Measurements from ENCODE around the gene ZNF37A. TPM values are rescaled to one million over a fixed set of nuclear protein-coding genes. Genes with fewer than 3 reads are reported as not detected.

Gene ZNF37A
- polyA plus RNA-seq, 1 of the 3 experiments (the other 2 are of a cell fraction) = 5.4 TPM

DNA sequence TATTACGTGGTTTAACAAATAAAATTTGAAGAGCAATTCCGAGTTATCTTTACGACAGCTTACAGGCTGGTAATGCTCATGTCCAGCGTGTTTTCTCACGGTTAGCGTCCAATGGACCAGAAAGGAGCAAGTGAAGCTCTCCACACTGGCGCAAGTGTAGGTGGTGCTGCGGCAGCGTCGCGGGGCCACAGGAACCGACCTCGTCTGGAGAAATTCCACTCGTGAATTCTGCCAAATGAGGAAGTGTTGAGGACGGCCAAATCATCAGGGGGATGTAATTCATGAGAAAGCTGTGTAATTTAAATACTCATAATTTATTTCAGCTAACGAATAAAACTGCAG lies 350 bp upstream of the ZNF37A start:
- no peaks in the 10 kb centered on the region for H3F3A ChIP-seq (replicated peaks; ENCODE audit: insufficient read depth)
- H2AFZ ChIP-seq (ENCODE audit: low read depth) = peak overlapping the region; percentile 96
- H4K20me1 ChIP-seq (ENCODE audit: insufficient read depth) = no peaks in the 10 kb centered on the region
- H3K9me3 ChIP-seq = no peaks in the 10 kb centered on the region
- no peaks in the 10 kb centered on the region for H3K27me3 ChIP-seq (ENCODE audit: insufficient read depth)
- 0 out of 2 replicates have a peak overlapping the region, but pooled peaks have one; percentile 5 for H3K9ac ChIP-seq
- H3K27ac ChIP-seq (ENCODE audit: low read depth in 2 of 2, low read length in 1 of 2) = peak overlapping the region in 1 of 2 experiments; percentile 64; a peak in 2 of 4 replicates
- no peaks in the 10 kb centered on the region for H3K9me2 ChIP-seq
- WGBS (ENCODE audit: low lambda C conversion rate) = 17% methylated on average over 16 of the region's 16 CpGs
- ChIA-PET CTCF (interaction anchor here (1.0 kb wide), 1 partner anchor 117 kb away, joined by 6 read pairs; the partner anchor contains the start of gene ZNF25), POLR2A (interaction anchor here (1.0 kb wide), 1 partner anchor 84 kb away, joined by 6 read pairs; the partner anchor contains the start of gene ZNF33A)
- peaks cover 13% of the 10 kb centered on the region for H3K79me2 ChIP-seq (ENCODE audit: insufficient read depth)
- TF ChIP-seq RAD21 (IDR thresholded peaks at IDR 0.05; ENCODE audit: low read length) (peak; percentile 16; the same call in 1 of the 2 replicates), POLR2AphosphoS5 (IDR thresholded peaks at IDR 0.05; ENCODE audit: low read depth, low read length) (no peak), NRF1 (IDR thresholded peaks at IDR 0.05; ENCODE audit: low read depth, low read length) (no peak)
- TF ChIP-seq, protein P1, sequence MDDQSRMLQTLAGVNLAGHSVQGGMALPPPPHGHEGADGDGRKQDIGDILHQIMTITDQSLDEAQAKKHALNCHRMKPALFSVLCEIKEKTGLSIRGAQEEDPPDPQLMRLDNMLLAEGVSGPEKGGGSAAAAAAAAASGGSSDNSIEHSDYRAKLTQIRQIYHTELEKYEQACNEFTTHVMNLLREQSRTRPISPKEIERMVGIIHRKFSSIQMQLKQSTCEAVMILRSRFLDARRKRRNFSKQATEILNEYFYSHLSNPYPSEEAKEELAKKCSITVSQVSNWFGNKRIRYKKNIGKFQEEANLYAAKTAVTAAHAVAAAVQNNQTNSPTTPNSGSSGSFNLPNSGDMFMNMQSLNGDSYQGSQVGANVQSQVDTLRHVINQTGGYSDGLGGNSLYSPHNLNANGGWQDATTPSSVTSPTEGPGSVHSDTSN (IDR thresholded peaks at IDR 0.05) = no peak
- TF ChIP-seq, protein P2, sequence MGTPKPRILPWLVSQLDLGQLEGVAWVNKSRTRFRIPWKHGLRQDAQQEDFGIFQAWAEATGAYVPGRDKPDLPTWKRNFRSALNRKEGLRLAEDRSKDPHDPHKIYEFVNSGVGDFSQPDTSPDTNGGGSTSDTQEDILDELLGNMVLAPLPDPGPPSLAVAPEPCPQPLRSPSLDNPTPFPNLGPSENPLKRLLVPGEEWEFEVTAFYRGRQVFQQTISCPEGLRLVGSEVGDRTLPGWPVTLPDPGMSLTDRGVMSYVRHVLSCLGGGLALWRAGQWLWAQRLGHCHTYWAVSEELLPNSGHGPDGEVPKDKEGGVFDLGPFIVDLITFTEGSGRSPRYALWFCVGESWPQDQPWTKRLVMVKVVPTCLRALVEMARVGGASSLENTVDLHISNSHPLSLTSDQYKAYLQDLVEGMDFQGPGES (IDR thresholded peaks at IDR 0.05; ENCODE audit: low read depth, low read length) = no peak
- peaks cover 0 to 5% of the 10 kb centered on the region in 2 experiments; a peak in 1 of 4 replicates for H3K4me1 ChIP-seq (ENCODE audit: control insufficient read depth in 1 of 2, insufficient read depth in 2 of 2, low read depth in 1 of 2, low read length in 1 of 2)
- peak overlapping the region; percentile 74 to 86 for H3K4me3 ChIP-seq (ENCODE audit: low read depth in 2 of 2, low read length in 1 of 2)
- peaks cover 25 to 28% of the 10 kb centered on the region in 2 experiments for H3K36me3 ChIP-seq (replicated peaks in 1 of 2; ENCODE audit: control insufficient read depth in 1 of 2, insufficient read depth in 2 of 2, low read length in 1 of 2)
- H3K4me2 ChIP-seq = peak overlapping the region; percentile 94
- DNase-seq = no peak

DNA sequence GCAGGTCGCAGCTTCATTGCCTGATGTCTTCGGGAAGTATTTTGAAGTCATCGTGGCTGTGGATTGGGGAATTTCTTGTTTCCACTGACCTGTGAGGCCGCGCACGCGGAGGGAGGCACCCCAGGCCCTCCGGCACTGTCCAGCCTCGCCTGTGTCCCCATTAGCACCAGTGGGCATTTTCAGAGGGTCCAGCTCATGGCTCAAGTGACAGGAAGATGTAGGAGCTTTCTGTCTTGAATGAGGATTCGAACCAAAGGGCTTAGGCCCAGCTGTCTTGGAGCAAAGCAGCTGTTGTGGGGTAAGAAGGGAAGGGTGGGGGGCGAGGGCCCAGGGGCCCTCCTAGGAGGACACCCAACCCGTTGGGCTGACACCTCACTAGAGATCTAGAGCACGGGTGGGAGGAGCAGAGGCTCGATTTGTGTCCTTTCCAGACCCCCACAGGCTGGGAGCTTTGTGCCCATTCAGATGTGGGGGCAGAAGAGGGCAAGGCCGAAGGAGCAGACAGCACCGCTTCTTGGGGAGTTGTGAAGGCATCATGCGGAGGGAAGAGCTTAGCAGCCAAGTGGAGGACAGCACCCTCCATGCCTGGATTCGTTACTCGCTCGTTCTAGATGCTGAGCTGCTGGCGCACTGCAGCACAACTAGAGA lies 914 bp downstream of the ZNF37A start:
- no peak for DNase-seq
- no peak for TF ChIP-seq FOXM1 (IDR thresholded peaks at IDR 0.05; ENCODE audit: low read depth)
- TF ChIP-seq, protein P3, sequence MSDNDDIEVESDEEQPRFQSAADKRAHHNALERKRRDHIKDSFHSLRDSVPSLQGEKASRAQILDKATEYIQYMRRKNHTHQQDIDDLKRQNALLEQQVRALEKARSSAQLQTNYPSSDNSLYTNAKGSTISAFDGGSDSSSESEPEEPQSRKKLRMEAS (IDR thresholded peaks at IDR 0.05; ENCODE audit: low read depth) = peak; percentile 18; the same call in 1 of the 2 replicates
- Histone ChIP-seq H2AFZ (ENCODE audit: low read depth) (peak overlapping the region; percentile 86), H3K9ac (peak overlapping the region; percentile 77), H3K27ac (ENCODE audit: low read depth in 2 of 2, low read length in 1 of 2) (peak overlapping the region; percentile 44 to 85; a peak in 3 of 4 replicates), H3K9me2 (no peaks in the 10 kb centered on the region), H3K9me3 (no peaks in the 10 kb centered on the region), H3K36me3 (replicated peaks in 1 of 2; ENCODE audit: control insufficient read depth in 1 of 2, insufficient read depth in 2 of 2, low read length in 1 of 2) (peaks cover 32 to 38% of the 10 kb centered on the region in 2 experiments), H3K4me1 (ENCODE audit: control insufficient read depth in 1 of 2, insufficient read depth in 2 of 2, low read depth in 1 of 2, low read length in 1 of 2) (peaks cover 0 to 5% of the 10 kb centered on the region in 2 experiments; a peak in 1 of 4 replicates), H3F3A (replicated peaks; ENCODE audit: insufficient read depth) (no peaks in the 10 kb centered on the region), H3K4me3 (ENCODE audit: low read depth in 2 of 2, low read length in 1 of 2) (peak overlapping the region; percentile 74 to 86), H4K20me1 (ENCODE audit: insufficient read depth) (no peaks in the 10 kb centered on the region), H3K27me3 (ENCODE audit: insufficient read depth) (no peaks in the 10 kb centered on the region), H3K4me2 (peak overlapping the region; percentile 94), H3K79me2 (ENCODE audit: insufficient read depth) (peaks cover 13% of the 10 kb centered on the region)
- ChIA-PET CTCF (no interaction called here), POLR2A (no interaction called here)
- 57% methylated on average over 15 of the region's 21 CpGs for WGBS (ENCODE audit: low lambda C conversion rate)

DNA sequence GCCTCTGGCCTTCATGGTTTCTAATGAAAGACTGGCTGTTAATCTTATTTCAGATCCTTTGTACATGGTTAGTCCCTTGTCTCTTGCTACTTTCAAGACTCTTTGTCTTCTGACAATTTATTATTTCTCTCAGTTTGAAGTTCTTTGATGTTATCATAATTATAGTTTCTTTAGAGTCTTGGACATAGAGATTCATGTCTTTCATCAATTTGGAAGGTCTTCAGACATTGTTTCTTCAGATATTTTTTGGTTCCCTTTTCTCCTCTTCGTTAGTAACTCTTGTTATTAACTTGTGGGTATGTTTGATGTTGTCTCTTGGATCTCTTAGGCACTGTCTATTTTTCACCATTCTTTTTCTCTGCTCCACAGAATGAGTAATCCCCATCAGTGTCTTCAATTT lies 8.7 kb downstream of the ZNF37A start:
- Histone ChIP-seq H3K4me3 (ENCODE audit: low read depth in 2 of 2, low read length in 1 of 2) (no peak overlapping the region), H2AFZ (ENCODE audit: low read depth) (no peak overlapping the region), H3K79me2 (ENCODE audit: insufficient read depth) (no peaks in the 10 kb centered on the region), H3F3A (replicated peaks; ENCODE audit: insufficient read depth) (no peaks in the 10 kb centered on the region), H3K4me1 (ENCODE audit: control insufficient read depth in 1 of 2, insufficient read depth in 2 of 2, low read depth in 1 of 2, low read length in 1 of 2) (no peaks in the 10 kb centered on the region), H3K9me3 (0 out of 2 replicates have a peak, but pooled peaks cover 14% of the 10 kb centered on the region), H3K27me3 (ENCODE audit: insufficient read depth) (no peaks in the 10 kb centered on the region), H3K4me2 (no peak overlapping the region), H4K20me1 (ENCODE audit: insufficient read depth) (no peaks in the 10 kb centered on the region), H3K36me3 (replicated peaks in 1 of 2; ENCODE audit: control insufficient read depth in 1 of 2, insufficient read depth in 2 of 2, low read length in 1 of 2) (peaks cover 36 to 70% of the 10 kb centered on the region in 2 experiments), H3K9me2 (no peaks in the 10 kb centered on the region), H3K9ac (no peak overlapping the region), H3K27ac (ENCODE audit: low read depth in 2 of 2, low read length in 1 of 2) (no peak overlapping the region)
- 73% methylated on average over 1 of the region's 1 CpG for WGBS (ENCODE audit: low lambda C conversion rate)
- ChIA-PET POLR2A (no interaction called here), CTCF (no interaction called here)
- no peak for DNase-seq
- TF ChIP-seq CHD2 (IDR thresholded peaks at IDR 0.05; ENCODE audit: low read length, partially characterized antibody) (no peak), EZH2phosphoT487 (IDR thresholded peaks at IDR 0.05; ENCODE audit: borderline replicate concordance, low read depth) (no peak), RFX5 (IDR thresholded peaks at IDR 0.05; ENCODE audit: low read length) (no peak), POLR2AphosphoS5 (IDR thresholded peaks at IDR 0.05; ENCODE audit: low read depth, low read length) (no peak), MXI1 (IDR thresholded peaks at IDR 0.05; ENCODE audit: low read depth, low read length) (no peak), RXRA (IDR thresholded peaks at IDR 0.05; ENCODE audit: borderline replicate concordance, low read depth) (no peak), RCOR1 (IDR thresholded peaks at IDR 0.05; ENCODE audit: low read length) (no peak)
- TF ChIP-seq, protein P4, sequence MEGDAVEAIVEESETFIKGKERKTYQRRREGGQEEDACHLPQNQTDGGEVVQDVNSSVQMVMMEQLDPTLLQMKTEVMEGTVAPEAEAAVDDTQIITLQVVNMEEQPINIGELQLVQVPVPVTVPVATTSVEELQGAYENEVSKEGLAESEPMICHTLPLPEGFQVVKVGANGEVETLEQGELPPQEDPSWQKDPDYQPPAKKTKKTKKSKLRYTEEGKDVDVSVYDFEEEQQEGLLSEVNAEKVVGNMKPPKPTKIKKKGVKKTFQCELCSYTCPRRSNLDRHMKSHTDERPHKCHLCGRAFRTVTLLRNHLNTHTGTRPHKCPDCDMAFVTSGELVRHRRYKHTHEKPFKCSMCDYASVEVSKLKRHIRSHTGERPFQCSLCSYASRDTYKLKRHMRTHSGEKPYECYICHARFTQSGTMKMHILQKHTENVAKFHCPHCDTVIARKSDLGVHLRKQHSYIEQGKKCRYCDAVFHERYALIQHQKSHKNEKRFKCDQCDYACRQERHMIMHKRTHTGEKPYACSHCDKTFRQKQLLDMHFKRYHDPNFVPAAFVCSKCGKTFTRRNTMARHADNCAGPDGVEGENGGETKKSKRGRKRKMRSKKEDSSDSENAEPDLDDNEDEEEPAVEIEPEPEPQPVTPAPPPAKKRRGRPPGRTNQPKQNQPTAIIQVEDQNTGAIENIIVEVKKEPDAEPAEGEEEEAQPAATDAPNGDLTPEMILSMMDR (IDR thresholded peaks at IDR 0.05) = no peak
- TF ChIP-seq, protein P2 (IDR thresholded peaks at IDR 0.05; ENCODE audit: low read depth, low read length) = no peak

All from SK-N-SH (cell line).